Measurements from ENCODE around the gene ASB11. TPM values are rescaled to one million over a fixed set of nuclear protein-coding genes. Genes with fewer than 3 reads are reported as not detected.
"Not testable (repeated sequence)": the region's sequence is repeated elsewhere in the genome, so short reads cannot be mapped to it uniquely, and the experiment has no call there.

Gene ASB11
- total RNA-seq, 4 donors from 2014 or later, result 16.2 to 59.8 (median 47.4) TPM

DNA sequence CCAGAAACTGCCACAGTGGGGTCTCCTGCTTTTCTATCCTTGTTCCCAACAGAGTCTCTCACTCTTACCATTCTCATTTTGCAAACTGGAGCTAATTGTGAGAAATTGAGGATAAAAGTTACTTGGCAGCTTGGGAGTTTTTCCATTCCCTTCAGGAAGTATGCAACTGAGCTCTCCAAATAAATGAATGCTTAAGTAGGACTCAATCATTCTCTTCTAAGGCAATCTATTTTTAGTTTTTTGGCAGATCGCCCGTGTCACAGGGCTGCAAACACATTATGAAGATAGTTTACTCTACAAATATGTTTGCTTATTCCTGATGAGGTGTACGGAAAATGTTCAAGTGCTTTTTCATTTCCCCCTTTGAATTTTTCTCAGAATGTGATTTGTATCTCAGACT, 5.3 kb downstream of the ASB11 start:
- Histone ChIP-seq H3K27me3 (no peaks in the 10 kb centered on the region), H3K27ac (peak overlapping the region; percentile 91 to 92 (median 92))
- in situ Hi-C loops (cut with MboI; ENCODE audit: low sequenced_read_pairs in 4 of 4), result no loop called here

GRCh38 chrX:15305899-15306298, 9.5 kb downstream of the ASB11 start:
- H3K36me3 ChIP-seq; intact Hi-C loops (cut with DNase I; ENCODE audit: low total_unique reads); H3K4me3 ChIP-seq; DNase-seq; ATAC-seq; H3K27me3 ChIP-seq; H3K9me3 ChIP-seq; in situ Hi-C loops (cut with MboI; ENCODE audit: low sequenced_read_pairs in 4 of 4): not testable (repeated sequence)
- Histone ChIP-seq H3K4me1 (peaks cover 17 to 24% of the 10 kb centered on the region in 2 donors), H3K27ac (peak overlapping the region; percentile 91 to 92 (median 92))

More for the DNA sequence above, 5.3 kb downstream of the ASB11 start:
- peak; percentile 56 to 64 for DNase-seq
- ATAC-seq, result peak; percentile 54 to 64
- intact Hi-C loops (cut with DNase I; ENCODE audit: low total_unique reads), result no loop called here
- H3K9me3 ChIP-seq, result no peaks in the 10 kb centered on the region
- TF ChIP-seq, protein P1, sequence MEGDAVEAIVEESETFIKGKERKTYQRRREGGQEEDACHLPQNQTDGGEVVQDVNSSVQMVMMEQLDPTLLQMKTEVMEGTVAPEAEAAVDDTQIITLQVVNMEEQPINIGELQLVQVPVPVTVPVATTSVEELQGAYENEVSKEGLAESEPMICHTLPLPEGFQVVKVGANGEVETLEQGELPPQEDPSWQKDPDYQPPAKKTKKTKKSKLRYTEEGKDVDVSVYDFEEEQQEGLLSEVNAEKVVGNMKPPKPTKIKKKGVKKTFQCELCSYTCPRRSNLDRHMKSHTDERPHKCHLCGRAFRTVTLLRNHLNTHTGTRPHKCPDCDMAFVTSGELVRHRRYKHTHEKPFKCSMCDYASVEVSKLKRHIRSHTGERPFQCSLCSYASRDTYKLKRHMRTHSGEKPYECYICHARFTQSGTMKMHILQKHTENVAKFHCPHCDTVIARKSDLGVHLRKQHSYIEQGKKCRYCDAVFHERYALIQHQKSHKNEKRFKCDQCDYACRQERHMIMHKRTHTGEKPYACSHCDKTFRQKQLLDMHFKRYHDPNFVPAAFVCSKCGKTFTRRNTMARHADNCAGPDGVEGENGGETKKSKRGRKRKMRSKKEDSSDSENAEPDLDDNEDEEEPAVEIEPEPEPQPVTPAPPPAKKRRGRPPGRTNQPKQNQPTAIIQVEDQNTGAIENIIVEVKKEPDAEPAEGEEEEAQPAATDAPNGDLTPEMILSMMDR (IDR thresholded peaks at IDR 0.05 in 4 of 5, conservative IDR thresholded peaks at IDR 0.05 in 1 of 5), result no peak
- TF ChIP-seq POLR2A (IDR thresholded peaks at IDR 0.05), result peak; percentile 38 to 61
- peaks cover 5 to 20% of the 10 kb centered on the region in 2 donors for H3K4me1 ChIP-seq
- H3K36me3 ChIP-seq, result no peaks in the 10 kb centered on the region
- H3K4me3 ChIP-seq, result no peak overlapping the region

GRCh38 chrX:15301924-15302323, 13.5 kb downstream of the ASB11 start:
- Histone ChIP-seq H3K36me3 (no peaks in the 10 kb centered on the region), H3K27ac (peak overlapping the region; percentile 91 to 92 (median 92)), H3K4me3 (no peak overlapping the region), H3K4me1 (peaks cover 22 to 30% of the 10 kb centered on the region in 2 donors), H3K9me3 (no peaks in the 10 kb centered on the region), H3K27me3 (no peaks in the 10 kb centered on the region)
- peak; percentile 92 to 93 for ATAC-seq
- in situ Hi-C loops (cut with MboI; ENCODE audit: low sequenced_read_pairs in 4 of 4), result no loop called here
- intact Hi-C loops (cut with DNase I; ENCODE audit: low total_unique reads), result loop anchor here (1.0 kb wide), 1 partner anchor 33 kb away; the partner anchor contains the start of gene PIGA
- TF ChIP-seq, protein P1 (IDR thresholded peaks at IDR 0.05 in 4 of 5, conservative IDR thresholded peaks at IDR 0.05 in 1 of 5), result no peak
- TF ChIP-seq POLR2A (IDR thresholded peaks at IDR 0.05), result peak; percentile 31 to 58
- peak; percentile 85 to 94 for DNase-seq

DNA sequence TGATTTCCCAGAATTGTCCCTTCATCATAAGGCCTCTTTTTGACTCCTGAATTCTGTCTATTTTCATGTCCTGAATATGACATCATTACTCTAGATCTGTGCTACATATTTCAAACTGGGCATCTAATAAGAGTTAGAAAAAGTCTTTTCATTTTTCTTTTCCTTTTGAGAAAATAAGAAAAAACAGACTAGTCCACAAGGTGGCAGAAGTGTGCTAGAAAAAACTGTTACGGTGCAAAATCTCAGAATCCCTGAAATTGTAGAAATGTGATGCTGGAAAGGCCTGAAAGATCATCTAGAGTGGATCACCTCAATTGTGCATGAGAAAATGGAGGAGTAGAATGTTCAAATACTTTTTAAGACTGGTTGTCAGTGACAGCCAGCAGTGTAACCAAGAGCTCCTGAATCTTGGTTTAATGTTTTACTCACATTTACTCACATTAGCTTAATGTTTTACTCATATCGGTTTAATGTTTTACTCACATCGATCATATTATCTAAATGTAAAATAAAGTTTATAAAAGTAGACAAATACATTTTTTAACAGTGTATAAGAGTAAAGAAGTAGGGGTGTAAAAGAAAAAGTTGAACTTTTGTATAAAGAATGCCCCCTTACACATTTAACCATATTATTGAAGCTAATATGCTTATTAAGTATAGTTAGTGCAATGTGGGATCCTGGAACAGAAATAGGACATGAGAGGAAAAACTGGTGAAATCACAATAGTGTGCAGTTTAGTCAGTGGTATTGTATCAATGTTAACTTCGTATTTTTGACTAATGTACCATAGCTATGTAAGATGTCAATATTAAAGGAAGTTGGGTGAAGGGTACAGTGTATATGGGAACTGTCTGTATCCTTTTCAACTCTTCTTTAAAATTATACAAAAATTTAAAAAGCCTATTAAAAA, 15.2 kb downstream of the ASB11 start:
- Histone ChIP-seq H3K4me3 (no peak overlapping the region), H3K27ac (peak overlapping the region; percentile 83 to 92 (median 91)), H3K9me3 (no peaks in the 10 kb centered on the region), H3K27me3 (no peaks in the 10 kb centered on the region), H3K36me3 (no peaks in the 10 kb centered on the region), H3K4me1 (peaks cover 22 to 23% of the 10 kb centered on the region in 2 donors)
- intact Hi-C loops (cut with DNase I; ENCODE audit: low total_unique reads) (loop anchor here (1.0 to 5.0 kb wide), 2 partner anchors 167 to 193 kb away; partner anchors contain the start of gene PIR), in situ Hi-C loops (cut with MboI; ENCODE audit: low sequenced_read_pairs in 4 of 4) (no loop called here)
- no peak for TF ChIP-seq POLR2A (IDR thresholded peaks at IDR 0.05)
- TF ChIP-seq, protein P1 (IDR thresholded peaks at IDR 0.05 in 4 of 5, conservative IDR thresholded peaks at IDR 0.05 in 1 of 5), result peak; percentile 21 to 58 (median 42)
- ATAC-seq, result no peak
- no peak for DNase-seq

DNA sequence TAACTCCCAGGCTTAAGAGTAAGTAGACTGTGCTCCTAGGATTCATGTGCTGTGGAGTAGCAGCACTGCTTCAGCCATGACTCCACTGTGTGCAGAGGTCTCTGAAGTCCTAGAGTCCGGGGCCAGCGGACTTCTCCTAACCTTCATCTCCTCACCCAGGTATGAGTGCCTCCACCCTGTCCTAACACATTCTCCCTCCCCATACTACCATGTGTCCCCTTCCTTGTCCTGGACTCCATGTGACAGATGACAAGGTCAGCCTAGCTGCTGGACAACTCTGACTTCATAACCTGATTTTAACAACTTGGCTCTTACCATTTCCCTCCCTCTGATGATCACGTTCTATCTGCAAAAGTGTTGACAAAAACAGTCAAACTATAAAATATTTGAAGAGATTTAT, 16.7 kb downstream of the ASB11 start:
- TF ChIP-seq, protein P1 (IDR thresholded peaks at IDR 0.05 in 4 of 5, conservative IDR thresholded peaks at IDR 0.05 in 1 of 5), result no peak
- TF ChIP-seq POLR2A (IDR thresholded peaks at IDR 0.05), result no peak
- ATAC-seq, result peak; percentile 26 to 31
- Histone ChIP-seq H3K27me3 (no peaks in the 10 kb centered on the region), H3K4me1 (peaks cover 17 to 22% of the 10 kb centered on the region in 2 donors), H3K36me3 (no peaks in the 10 kb centered on the region), H3K9me3 (no peaks in the 10 kb centered on the region), H3K27ac (peak overlapping the region; percentile 83 to 92 (median 91)), H3K4me3 (no peak overlapping the region)
- no peak for DNase-seq
- in situ Hi-C loops (cut with MboI; ENCODE audit: low sequenced_read_pairs in 4 of 4) (no loop called here), intact Hi-C loops (cut with DNase I; ENCODE audit: low total_unique reads) (loop anchor here (5.0 kb wide), 1 partner anchor 169 kb away; no protein-coding TSS in a partner anchor)
